GM18511 (cell line): ENCODE data around the gene CLEC7A.

Source experiments
- ATAC-seq: cut with Tn5 transposase; IDR thresholded peaks from one replicate; pipeline ENCODE4 v1.9.1; 2021; ENCODE audit warnings: mild to moderate bottlenecking, moderate library complexity; ENCODE audit not compliant: unreplicated experiment

The CLEC7A gene

GRCh38 chr12:10097521-10097920 is 32.5 kb downstream of the CLEC7A start:
- no peak for ATAC-seq

GRCh38 chr12:10095971-10096370 is 34.0 kb downstream of the CLEC7A start:
- ATAC-seq, result no peak

- no peak for ATAC-seq
Measured at GRCh38 chr12:10094646-10095395, 35.2 kb downstream of the CLEC7A start.

GRCh38 chr12:10088955-10089900 is 40.8 kb downstream of the CLEC7A start:
- no peak for ATAC-seq

- ATAC-seq, result no peak
Measured at GRCh38 chr12:10088031-10088430, 42.0 kb downstream of the CLEC7A start.

- ATAC-seq, result no peak
Measured at GRCh38 chr12:10086387-10086786, 43.6 kb downstream of the CLEC7A start.

- no peak for ATAC-seq
Measured at GRCh38 chr12:10084733-10085132, 45.3 kb downstream of the CLEC7A start.

GRCh38 chr12:10082117-10082874 is 47.7 kb downstream of the CLEC7A start:
- no peak for ATAC-seq

- no peak for ATAC-seq
Measured at GRCh38 chr12:10075451-10075850, 54.5 kb downstream of the CLEC7A start.

- no peak for ATAC-seq
Measured at GRCh38 chr12:10073261-10073660, 56.7 kb downstream of the CLEC7A start.

- ATAC-seq, result no peak
Measured at GRCh38 chr12:10072131-10072530, 57.9 kb downstream of the CLEC7A start.

- ATAC-seq, result no peak
Measured at GRCh38 chr12:10070380-10070779, 59.6 kb downstream of the CLEC7A start.

- ATAC-seq, result no peak
Measured at GRCh38 chr12:10069976-10070375, 60.0 kb downstream of the CLEC7A start.

- ATAC-seq, result no peak
Measured at GRCh38 chr12:10069099-10069498, 60.9 kb downstream of the CLEC7A start.

- ATAC-seq, result no peak
Measured at GRCh38 chr12:10068644-10069043, 61.4 kb downstream of the CLEC7A start.

- no peak for ATAC-seq
Measured at GRCh38 chr12:10067942-10068341, 62.1 kb downstream of the CLEC7A start.

- no peak for ATAC-seq
Measured at GRCh38 chr12:10067264-10067663, 62.7 kb downstream of the CLEC7A start.
